Smooth muscle cell (in vitro differentiated cells): ENCODE results near the gene OGFOD2. TPM values are rescaled to one million over a fixed set of nuclear protein-coding genes. Genes with fewer than 3 reads are reported as not detected.

Source experiments
- DNase-seq: peaks from one replicate; lab custom pipeline; 2025; ENCODE audit not compliant: unreplicated experiment; lab: John Stamatoyannopoulos, UW
- H2AFZ ChIP-seq: fragments of 200-600 bp; sonication (generic); 2 replicates; pipeline ENCODE4 v1.6.0; 2016; ENCODE audit warnings: antibody characterized with exemption, low read depth, mild to moderate bottlenecking
- H3F3A ChIP-seq: fragments of 200-600 bp; sonication (generic); 2 replicates; pipeline ENCODE4 v1.6.0; 2017; ENCODE audit warnings: antibody characterized with exemption, low read depth
- H3K27ac ChIP-seq: fragments of 200-600 bp; sonication (generic); 2 replicates; pipeline ENCODE4 v1.5.1; 2016; ENCODE audit warnings: low read depth, mild to moderate bottlenecking
- H3K27me3 ChIP-seq: fragments of 200-600 bp; sonication (generic); 2 replicates; pipeline ENCODE4 v1.6.1; 2016; ENCODE audit warnings: low read depth, mild to moderate bottlenecking
- H3K36me3 ChIP-seq: fragments of 200-600 bp; sonication (generic); 2 replicates; pipeline ENCODE4 v1.5.1; 2016; ENCODE audit warnings: low read depth
- H3K4me1 ChIP-seq: fragments of 200-600 bp; sonication (generic); 2 replicates; pipeline ENCODE4 v1.5.1; 2016; ENCODE audit warnings: low read depth
- H3K4me2 ChIP-seq: fragments of 200-600 bp; sonication (generic); 2 replicates; pipeline ENCODE4 v1.6.0; 2016; ENCODE audit warnings: mild to moderate bottlenecking
- H3K4me3 ChIP-seq: fragments of 200-600 bp; sonication (generic); 2 replicates; pipeline ENCODE4 v1.5.1; 2016; ENCODE audit warnings: mild to moderate bottlenecking
- H3K79me2 ChIP-seq: fragments of 200-600 bp; sonication (generic); 2 replicates; pipeline ENCODE4 v1.6.0; 2016; ENCODE audit warnings: low read depth, mild to moderate bottlenecking
- H3K9ac ChIP-seq: fragments of 200-600 bp; sonication (generic); 2 replicates; pipeline ENCODE4 v1.6.0; 2016; ENCODE audit warnings: low read depth
- H3K9me3 ChIP-seq: fragments of 200-600 bp; sonication (generic); replicated peaks from 2 replicates; pipeline ENCODE4 v1.5.1; 2016; ENCODE audit warnings: low read depth
- H4K20me1 ChIP-seq: fragments of 200-600 bp; sonication (generic); 2 replicates; pipeline ENCODE4 v1.6.0; 2016; ENCODE audit warnings: low read depth
- whole genome bisulfite sequencing: methylation state at CpG from one replicate; pipeline ENCODE4 v1.1.7; 2016; ENCODE audit warnings: low lambda C conversion rate; 5-methylcytosine and 5-hydroxymethylcytosine counted together
- polyA plus RNA-seq: library from polyadenylated mRNA; unstranded; fragments of >200 nt; fragmentation: Nextera tagmentation; extraction: Ambion mirVana; gene quantifications from 2 replicates; pipeline ENCODE4 v1.2.1, GENCODE V29; 2016
- total RNA-seq: library from RNA; depleted of rRNA; stranded (reverse); fragments of >200 nt; gene quantifications from 2 replicates; pipeline ENCODE4 v1.2.3, GENCODE V29; 2014
- TF ChIP-seq, protein P1 (sequence below): fragments of 200-600 bp; sonication (generic); IDR thresholded peaks from 2 replicates; pipeline ENCODE4 v1.5.1; 2017; ENCODE audit warnings: borderline replicate concordance, mild to moderate bottlenecking, antibody characterized with exemption; ENCODE audit not compliant: insufficient read depth, poor library complexity, severe bottlenecking

OGFOD2 gene
- total and polyA plus RNA-seq, 2 experiments from 2014 or later = 9.7 to 15.8 TPM

GRCh38 chr12:122959566-122960192, 15.4 kb upstream of the OGFOD2 start:
- Histone ChIP-seq H4K20me1 (no peaks in the 10 kb centered on the region), H3K4me1 (no peaks in the 10 kb centered on the region)
- WGBS = 98% methylated on average over 31 of the region's 35 CpGs

GRCh38 chr12:122960193-122960569, 14.9 kb upstream of the OGFOD2 start:
- H3K4me1 ChIP-seq = peaks cover under 1% of the 10 kb centered on the region
- no peak overlapping the region for H3K9ac ChIP-seq
- no peaks in the 10 kb centered on the region for H3K9me3 ChIP-seq
- H3K79me2 ChIP-seq = no peaks in the 10 kb centered on the region
- H3K36me3 ChIP-seq = no peaks in the 10 kb centered on the region
- H3K4me2 ChIP-seq = no peak overlapping the region
- no peaks in the 10 kb centered on the region for H4K20me1 ChIP-seq
- H3K27me3 ChIP-seq = no peaks in the 10 kb centered on the region
- H3K4me3 ChIP-seq = no peak overlapping the region
- H2AFZ ChIP-seq = no peak overlapping the region
- no peak overlapping the region for H3K27ac ChIP-seq
- 99% methylated on average over 8 of the region's 8 CpGs for WGBS
- TF ChIP-seq, protein P1, sequence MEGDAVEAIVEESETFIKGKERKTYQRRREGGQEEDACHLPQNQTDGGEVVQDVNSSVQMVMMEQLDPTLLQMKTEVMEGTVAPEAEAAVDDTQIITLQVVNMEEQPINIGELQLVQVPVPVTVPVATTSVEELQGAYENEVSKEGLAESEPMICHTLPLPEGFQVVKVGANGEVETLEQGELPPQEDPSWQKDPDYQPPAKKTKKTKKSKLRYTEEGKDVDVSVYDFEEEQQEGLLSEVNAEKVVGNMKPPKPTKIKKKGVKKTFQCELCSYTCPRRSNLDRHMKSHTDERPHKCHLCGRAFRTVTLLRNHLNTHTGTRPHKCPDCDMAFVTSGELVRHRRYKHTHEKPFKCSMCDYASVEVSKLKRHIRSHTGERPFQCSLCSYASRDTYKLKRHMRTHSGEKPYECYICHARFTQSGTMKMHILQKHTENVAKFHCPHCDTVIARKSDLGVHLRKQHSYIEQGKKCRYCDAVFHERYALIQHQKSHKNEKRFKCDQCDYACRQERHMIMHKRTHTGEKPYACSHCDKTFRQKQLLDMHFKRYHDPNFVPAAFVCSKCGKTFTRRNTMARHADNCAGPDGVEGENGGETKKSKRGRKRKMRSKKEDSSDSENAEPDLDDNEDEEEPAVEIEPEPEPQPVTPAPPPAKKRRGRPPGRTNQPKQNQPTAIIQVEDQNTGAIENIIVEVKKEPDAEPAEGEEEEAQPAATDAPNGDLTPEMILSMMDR = no peak
- H3F3A ChIP-seq = no peaks in the 10 kb centered on the region
- no peak for DNase-seq

More at GRCh38 chr12:122959566-122960192, 15.4 kb upstream of the OGFOD2 start:
- H3K4me2 ChIP-seq = no peak overlapping the region
- H3K4me3 ChIP-seq = no peak overlapping the region
- H3K79me2 ChIP-seq = no peaks in the 10 kb centered on the region
- no peaks in the 10 kb centered on the region for H3F3A ChIP-seq
- no peaks in the 10 kb centered on the region for H3K9me3 ChIP-seq
- no peaks in the 10 kb centered on the region for H3K27me3 ChIP-seq
- no peak overlapping the region for H3K9ac ChIP-seq
- TF ChIP-seq, protein P1 = no peak
- no peak overlapping the region for H3K27ac ChIP-seq
- DNase-seq = no peak
- H3K36me3 ChIP-seq = no peaks in the 10 kb centered on the region
- no peak overlapping the region for H2AFZ ChIP-seq

GRCh38 chr12:122961531-122962329, 13.3 kb upstream of the OGFOD2 start:
- H3F3A ChIP-seq = no peaks in the 10 kb centered on the region
- no peak overlapping the region for H3K9ac ChIP-seq
- no peaks in the 10 kb centered on the region for H3K27me3 ChIP-seq
- H3K4me2 ChIP-seq = no peak overlapping the region
- no peaks in the 10 kb centered on the region for H4K20me1 ChIP-seq
- H3K4me1 ChIP-seq = peaks cover 10% of the 10 kb centered on the region
- 89% methylated on average over 10 of the region's 10 CpGs for WGBS
- no peaks in the 10 kb centered on the region for H3K9me3 ChIP-seq
- H3K36me3 ChIP-seq = no peaks in the 10 kb centered on the region
- H2AFZ ChIP-seq = no peak overlapping the region
- no peak overlapping the region for H3K27ac ChIP-seq
- TF ChIP-seq, protein P1 = no peak
- no peak for DNase-seq
- no peak overlapping the region for H3K4me3 ChIP-seq
- no peaks in the 10 kb centered on the region for H3K79me2 ChIP-seq
